Muscle of leg (tissue), 11 donors: ENCODE measurements around the gene C2orf92. TPM values are rescaled to one million over a fixed set of nuclear protein-coding genes. Genes with fewer than 3 reads are reported as not detected.
A peak's percentile ranks its signal among the peaks of the same experiment; 100 is the strongest.

ENCODE experiments used
- DNase-seq: peaks from one replicate; pipeline ENCODE4 v3.0.0; 2013
- H3K27ac ChIP-seq: one replicate; pipeline ENCODE4 v1.5.1; 2013; ENCODE audit warnings: mild to moderate bottlenecking, low read length, control low read depth
- H3K27me3 ChIP-seq: one replicate; pipeline ENCODE4 v1.6.1; 2013; ENCODE audit warnings: low read length; ENCODE audit not compliant: control insufficient read depth, insufficient read depth
- H3K36me3 ChIP-seq: one replicate; pipeline ENCODE4 v1.6.1; 2013; ENCODE audit warnings: low read length; ENCODE audit not compliant: control insufficient read depth, insufficient read depth
- H3K4me1 ChIP-seq: one replicate; pipeline ENCODE4 v1.6.1; 2013; ENCODE audit warnings: low read length; ENCODE audit not compliant: control insufficient read depth, insufficient read depth
- H3K4me3 ChIP-seq: one replicate; pipeline ENCODE4 v1.5.1; 2013; ENCODE audit warnings: low read length, control low read depth
- H3K9me3 ChIP-seq: replicated peaks from 2 replicates; pipeline ENCODE4 v1.6.1; 2013; ENCODE audit warnings: low read depth, low read length; ENCODE audit not compliant: control insufficient read depth
- WGBS: methylation state at CpG from one replicate; pipeline ENCODE4 v1.1.5; 2013; ENCODE audit warnings: missing lambda C conversion rate; ENCODE audit not compliant: insufficient coverage; 5-methylcytosine and 5-hydroxymethylcytosine counted together
- polyA plus RNA-seq, 8 donors: library from polyadenylated mRNA; unstranded; fragments of 120-200 nt; gene quantifications; one replicate each; pipeline versions ENCODE4 v1.2.1 to v1.2.3, GENCODE V29; 2013; ENCODE audit warnings: inconsistent platforms in 1 of 8, low replicate concordance in 1 of 8; ENCODE audit not compliant: insufficient read length in 8 of 8, insufficient read depth in 1 of 8
- total RNA-seq: library from RNA; stranded (reverse); fragments of 120-200 nt; gene quantifications from one replicate; pipeline ENCODE4 v1.2.4, GENCODE V29; 2013

Gene C2orf92
- total and polyA plus RNA-seq, 9 donors = 4.6 to 21.1 (median 12.0) TPM

- Histone ChIP-seq H3K27me3 (no peaks in the 10 kb centered on the region), H3K4me3 (no peak overlapping the region), H3K27ac (no peak overlapping the region), H3K4me1 (peaks cover 32% of the 10 kb centered on the region), H3K36me3 (no peaks in the 10 kb centered on the region), H3K9me3 (no peaks in the 10 kb centered on the region)
- WGBS = 79% methylated on average over 10 of the region's 11 CpGs
- no peak for DNase-seq
Measured at GRCh38 chr2:97712693-97713295, 43.3 kb downstream of the C2orf92 start.

- Histone ChIP-seq H3K27ac (no peak within 1 kb of the TSS), H3K4me3 (no peak within 1 kb of the TSS)
- WGBS = 62% methylated on average over 19 of the region's 21 CpGs
Measured at GRCh38 chr2:97713296-97714083, 44.0 kb downstream of the C2orf92 start, which contains the start of gene ZAP70. Gene ZAP70, plus strand, starts transcription at chr2:97713576. Its CDS starts 10,461 bp downstream, at chr2:97724037.

GRCh38 chr2:97714084-97714949 lies 44.8 kb downstream of the C2orf92 start:
- H3K4me1 ChIP-seq = peaks cover 36% of the 10 kb centered on the region

More at GRCh38 chr2:97713296-97714083, 44.0 kb downstream of the C2orf92 start, which contains the start of gene ZAP70:
- peaks cover 33% of the 10 kb centered on the region for H3K4me1 ChIP-seq
- DNase-seq = no peak
- H3K27me3 ChIP-seq = no peaks in the 10 kb centered on the region
- H3K36me3 ChIP-seq = no peaks in the 10 kb centered on the region
- H3K9me3 ChIP-seq = no peaks in the 10 kb centered on the region

GRCh38 chr2:97714950-97715652 lies 45.6 kb downstream of the C2orf92 start:
- Histone ChIP-seq H3K36me3 (no peaks in the 10 kb centered on the region), H3K4me1 (peaks cover 36% of the 10 kb centered on the region), H3K9me3 (no peaks in the 10 kb centered on the region), H3K4me3 (no peak overlapping the region), H3K27ac (no peak overlapping the region), H3K27me3 (no peaks in the 10 kb centered on the region)
- DNase-seq = no peak
- WGBS = 83% methylated on average over 7 of the region's 13 CpGs

More at GRCh38 chr2:97714084-97714949, 44.8 kb downstream of the C2orf92 start:
- Histone ChIP-seq H3K27me3 (no peaks in the 10 kb centered on the region), H3K4me3 (no peak overlapping the region), H3K27ac (no peak overlapping the region), H3K9me3 (no peaks in the 10 kb centered on the region), H3K36me3 (no peaks in the 10 kb centered on the region)
- no peak for DNase-seq
- WGBS = 53% methylated on average over 16 of the region's 17 CpGs

GRCh38 chr2:97715951-97716694 lies 46.6 kb downstream of the C2orf92 start:
- no peak for DNase-seq
- 77% methylated on average over 5 of the region's 9 CpGs for whole genome bisulfite sequencing
- peaks cover 36% of the 10 kb centered on the region for H3K4me1 ChIP-seq
- no peak overlapping the region for H3K27ac ChIP-seq
- H3K27me3 ChIP-seq = no peaks in the 10 kb centered on the region
- no peaks in the 10 kb centered on the region for H3K9me3 ChIP-seq
- H3K4me3 ChIP-seq = no peak overlapping the region
- no peaks in the 10 kb centered on the region for H3K36me3 ChIP-seq

GRCh38 chr2:97716695-97717612 lies 47.4 kb downstream of the C2orf92 start:
- Histone ChIP-seq H3K27me3 (no peaks in the 10 kb centered on the region), H3K27ac (peak overlapping the region; percentile 71), H3K36me3 (no peaks in the 10 kb centered on the region), H3K4me3 (no peak overlapping the region), H3K4me1 (peaks cover 36% of the 10 kb centered on the region), H3K9me3 (no peaks in the 10 kb centered on the region)
- no peak for DNase-seq
- WGBS = 69% methylated on average over 21 of the region's 21 CpGs

GRCh38 chr2:97717613-97717995 lies 48.1 kb downstream of the C2orf92 start:
- H3K9me3 ChIP-seq = no peaks in the 10 kb centered on the region
- peak; percentile 27 for DNase-seq
- H3K27me3 ChIP-seq = no peaks in the 10 kb centered on the region
- H3K4me1 ChIP-seq = peaks cover 34% of the 10 kb centered on the region
- 36% methylated on average over 3 of the region's 3 CpGs for WGBS
- no peaks in the 10 kb centered on the region for H3K36me3 ChIP-seq
- H3K4me3 ChIP-seq = no peak overlapping the region
- H3K27ac ChIP-seq = peak overlapping the region; percentile 71

- no peaks in the 10 kb centered on the region for H3K27me3 ChIP-seq
- H3K27ac ChIP-seq = peak overlapping the region; percentile 71
- DNase-seq = no peak
- H3K4me3 ChIP-seq = no peak overlapping the region
- H3K9me3 ChIP-seq = no peaks in the 10 kb centered on the region
- no peaks in the 10 kb centered on the region for H3K36me3 ChIP-seq
- H3K4me1 ChIP-seq = peaks cover 27% of the 10 kb centered on the region
- 74% methylated on average over 20 of the region's 21 CpGs for whole genome bisulfite sequencing
Measured at GRCh38 chr2:97718051-97718882, 48.8 kb downstream of the C2orf92 start.
